Stimulated activated CD4-positive, alpha-beta T cell treated with anti-CD3 and anti-CD28 coated beads, Interleukin-1b, Interleukin-23, amount 100 ng/mL, for 1 hour (primary cell): ENCODE results near the gene SHH.

Experiments used
- DNase-seq, 2 donors: peaks; one replicate each; pipeline ENCODE4 v3.0.0-alpha.2; 2020; ENCODE audit warnings: low read depth in 2 of 2

SHH gene

GRCh38 chr7:155811895-155812761 lies at the start of gene SHH:
Gene SHH, minus strand, starts transcription at chr7:155812463. Its CDS starts 341 bp downstream, at chr7:155812122.
- DNase-seq: no peak

GRCh38 chr7:155861480-155861868 lies 49.2 kb upstream of the SHH start:
- no peak for DNase-seq

- DNase-seq: no peak
Observed at GRCh38 chr7:155860840-155861479, 48.7 kb upstream of the SHH start.

GRCh38 chr7:155860461-155860839 lies 48.2 kb upstream of the SHH start:
- no peak for DNase-seq

- DNase-seq: no peak
Observed at GRCh38 chr7:155858521-155859061, 46.3 kb upstream of the SHH start.

- DNase-seq: no peak
Observed at GRCh38 chr7:155857141-155857540, 44.9 kb upstream of the SHH start.

GRCh38 chr7:155856656-155857055 lies 44.4 kb upstream of the SHH start:
- no peak for DNase-seq

GRCh38 chr7:155852426-155853301 lies 40.4 kb upstream of the SHH start:
- DNase-seq: no peak

- DNase-seq: no peak
Observed at GRCh38 chr7:155851892-155852291, 39.6 kb upstream of the SHH start.

- DNase-seq: no peak
Observed at GRCh38 chr7:155850766-155851678, 38.8 kb upstream of the SHH start.

GRCh38 chr7:155850001-155850436 lies 37.8 kb upstream of the SHH start:
- no peak for DNase-seq

- no peak for DNase-seq
Observed at GRCh38 chr7:155848691-155849669, 36.7 kb upstream of the SHH start.

GRCh38 chr7:155847821-155848435 lies 35.7 kb upstream of the SHH start:
- DNase-seq: no peak

- DNase-seq: no peak
Observed at GRCh38 chr7:155846936-155847335, 34.7 kb upstream of the SHH start.

GRCh38 chr7:155846156-155846555 lies 33.9 kb upstream of the SHH start:
- DNase-seq: no peak

GRCh38 chr7:155845226-155845625 lies 33.0 kb upstream of the SHH start:
- no peak for DNase-seq

- no peak for DNase-seq
Observed at GRCh38 chr7:155844526-155844925, 32.3 kb upstream of the SHH start.

- DNase-seq: no peak
Observed at GRCh38 chr7:155844019-155844453, 31.8 kb upstream of the SHH start.

- no peak for DNase-seq
Observed at GRCh38 chr7:155843426-155844018, 31.3 kb upstream of the SHH start.
